ENCODE measurements around the gene RTN1. TPM values are rescaled to one million over a fixed set of nuclear protein-coding genes. Genes with fewer than 3 reads are reported as not detected.

The RTN1 gene
- total RNA-seq, 1 donor from 2014 or later, result not detected

- intact Hi-C loops (cut with micrococcal nuclease), result loop anchor here (1.0 to 10.0 kb wide), 5 partner anchors 64 to 552 kb away; partner anchors contain the start of genes JKAMP and L3HYPDH
These were observed 294.0 kb downstream of the RTN1 start, which contains the start of gene CCDC175 for GRCh38 chr14:59576332-59577294. CCDC175 (minus strand) TSS chr14:59576812; CDS start chr14:59576775, 37 bp downstream.

DNA sequence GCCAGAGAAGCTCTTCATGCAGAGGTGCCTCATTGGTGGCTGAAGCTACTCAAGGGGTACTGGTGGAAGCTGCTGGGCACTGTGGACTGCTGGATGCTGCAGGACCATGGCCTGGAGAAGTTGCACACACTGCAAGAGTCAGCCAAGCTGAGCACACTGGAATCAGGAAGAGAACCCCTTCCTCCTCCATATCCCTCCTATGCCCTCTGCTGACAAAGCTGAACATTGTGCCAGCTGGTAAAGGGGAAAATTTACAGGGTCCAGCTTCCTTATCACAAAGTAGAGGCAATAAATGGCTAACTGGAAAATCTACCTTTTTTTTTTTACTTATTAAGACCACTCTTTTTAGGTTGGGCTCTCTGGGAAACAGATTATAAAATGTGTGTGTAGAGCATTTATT, 300.5 kb downstream of the RTN1 start:
- intact Hi-C loops (cut with micrococcal nuclease), result loop anchor here (10.0 kb wide), 1 partner anchor 545 kb away; no protein-coding TSS in a partner anchor

GRCh38 chr14:59566725-59567124, 303.9 kb downstream of the RTN1 start:
- intact Hi-C loops (cut with micrococcal nuclease), result no loop called here

- intact Hi-C loops (cut with micrococcal nuclease), result no loop called here
These were observed 304.3 kb downstream of the RTN1 start for GRCh38 chr14:59566296-59566695.

DNA sequence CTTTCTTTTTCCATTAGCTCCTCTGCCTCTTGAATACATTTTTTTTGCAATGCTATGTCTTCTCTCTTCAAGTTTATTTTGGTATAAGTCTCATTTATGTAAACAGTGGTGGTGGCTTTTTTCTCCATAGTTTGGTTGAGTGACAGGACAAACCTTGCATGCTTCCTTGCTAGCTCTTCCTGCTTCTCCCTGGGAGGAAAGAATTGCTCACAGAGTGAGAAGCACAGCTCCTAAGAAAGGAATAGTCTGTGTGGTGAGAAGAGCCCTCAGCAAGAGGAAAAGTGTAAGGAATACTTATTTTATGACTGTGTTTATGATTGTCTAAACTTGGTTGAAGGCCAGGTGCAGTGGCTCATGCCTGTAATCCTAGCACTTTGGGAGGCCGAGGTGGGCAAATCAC, 305.5 kb downstream of the RTN1 start:
- intact Hi-C loops (cut with micrococcal nuclease), result no loop called here

- intact Hi-C loops (cut with micrococcal nuclease), result no loop called here
These were observed 306.2 kb downstream of the RTN1 start for GRCh38 chr14:59564366-59564765.

DNA sequence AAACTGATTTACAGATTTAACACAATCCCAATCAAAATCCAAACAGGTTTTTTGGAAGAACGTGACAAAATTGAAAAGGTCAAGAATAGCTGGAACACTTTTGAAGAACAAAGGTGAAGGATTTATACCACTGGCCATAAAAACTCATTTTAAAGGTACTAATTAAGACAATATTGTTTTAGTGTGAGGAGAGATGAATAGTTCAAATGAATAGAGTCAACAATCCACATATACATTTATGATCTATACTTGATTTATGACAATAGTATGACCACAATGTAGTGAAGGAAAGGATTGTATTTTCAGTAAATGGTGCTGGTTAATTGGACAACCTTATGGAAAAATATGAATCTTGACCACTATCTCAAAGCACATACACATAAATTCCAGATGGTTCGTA, 323.3 kb downstream of the RTN1 start:
- intact Hi-C loops (cut with micrococcal nuclease), result no loop called here

Other genes starting within 250 kb of the RTN1 start
- gene LRRC9, start 49.4 kb upstream of the RTN1 start, total RNA-seq, result not detected in 2 replicates
- gene PCNX4, start 221.1 kb upstream of the RTN1 start, total RNA-seq, result 43.0 and 45.6 TPM in 2 replicates